ENCODE measurements around the gene MRGPRG.

DNA sequence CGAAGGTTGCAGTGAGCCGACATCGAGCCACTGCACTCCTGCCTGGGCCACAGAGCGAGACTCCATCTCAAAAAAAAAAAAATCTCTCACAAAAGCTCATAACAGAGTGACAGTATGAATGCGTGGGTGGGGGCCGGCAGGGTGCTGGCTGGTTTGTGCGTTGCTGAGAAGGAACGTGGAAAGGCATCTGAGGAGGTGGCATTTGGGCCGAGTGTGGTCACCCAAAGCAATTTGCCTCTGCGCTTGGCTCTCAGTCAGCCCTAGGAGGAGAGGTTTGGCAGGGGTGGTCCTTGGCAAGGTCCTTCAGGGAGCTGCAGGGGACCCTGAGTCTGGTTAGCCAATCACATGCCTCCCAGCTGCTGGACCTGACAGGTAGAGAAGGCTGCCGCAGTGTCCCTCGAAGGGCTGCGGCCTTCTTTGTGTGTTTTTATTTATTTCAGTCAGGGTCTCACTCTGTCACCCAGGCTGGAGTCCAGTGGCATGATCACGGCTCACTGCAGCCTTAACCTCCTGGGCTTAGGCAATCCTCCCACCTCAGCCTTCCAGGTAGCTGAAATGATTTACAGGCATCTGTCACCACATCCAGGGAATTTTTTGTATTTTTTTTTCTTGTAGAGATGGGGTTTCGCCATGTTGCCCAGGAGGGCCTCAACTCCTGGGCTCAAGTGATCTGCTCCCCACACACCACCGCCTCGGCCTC is 30.0 kb downstream of the MRGPRG start:
- TF ChIP-seq, protein P1, sequence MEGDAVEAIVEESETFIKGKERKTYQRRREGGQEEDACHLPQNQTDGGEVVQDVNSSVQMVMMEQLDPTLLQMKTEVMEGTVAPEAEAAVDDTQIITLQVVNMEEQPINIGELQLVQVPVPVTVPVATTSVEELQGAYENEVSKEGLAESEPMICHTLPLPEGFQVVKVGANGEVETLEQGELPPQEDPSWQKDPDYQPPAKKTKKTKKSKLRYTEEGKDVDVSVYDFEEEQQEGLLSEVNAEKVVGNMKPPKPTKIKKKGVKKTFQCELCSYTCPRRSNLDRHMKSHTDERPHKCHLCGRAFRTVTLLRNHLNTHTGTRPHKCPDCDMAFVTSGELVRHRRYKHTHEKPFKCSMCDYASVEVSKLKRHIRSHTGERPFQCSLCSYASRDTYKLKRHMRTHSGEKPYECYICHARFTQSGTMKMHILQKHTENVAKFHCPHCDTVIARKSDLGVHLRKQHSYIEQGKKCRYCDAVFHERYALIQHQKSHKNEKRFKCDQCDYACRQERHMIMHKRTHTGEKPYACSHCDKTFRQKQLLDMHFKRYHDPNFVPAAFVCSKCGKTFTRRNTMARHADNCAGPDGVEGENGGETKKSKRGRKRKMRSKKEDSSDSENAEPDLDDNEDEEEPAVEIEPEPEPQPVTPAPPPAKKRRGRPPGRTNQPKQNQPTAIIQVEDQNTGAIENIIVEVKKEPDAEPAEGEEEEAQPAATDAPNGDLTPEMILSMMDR (conservative IDR thresholded peaks at IDR 0.05): no peak
- TF ChIP-seq ZFX (IDR thresholded peaks at IDR 0.05): no peak

Measured in C4-2B (cell line).